Measurements from ENCODE around the gene GZF1. TPM values are rescaled to one million over a fixed set of nuclear protein-coding genes. Genes with fewer than 3 reads are reported as not detected.

The GZF1 gene
- total RNA-seq, 1 donor from 2014 or later, result 11.2 TPM

- DNase-seq (ENCODE audit: low spot score), result no peak
These were observed 45.9 kb downstream of the GZF1 start for GRCh38 chr20:23407781-23408464.

DNA sequence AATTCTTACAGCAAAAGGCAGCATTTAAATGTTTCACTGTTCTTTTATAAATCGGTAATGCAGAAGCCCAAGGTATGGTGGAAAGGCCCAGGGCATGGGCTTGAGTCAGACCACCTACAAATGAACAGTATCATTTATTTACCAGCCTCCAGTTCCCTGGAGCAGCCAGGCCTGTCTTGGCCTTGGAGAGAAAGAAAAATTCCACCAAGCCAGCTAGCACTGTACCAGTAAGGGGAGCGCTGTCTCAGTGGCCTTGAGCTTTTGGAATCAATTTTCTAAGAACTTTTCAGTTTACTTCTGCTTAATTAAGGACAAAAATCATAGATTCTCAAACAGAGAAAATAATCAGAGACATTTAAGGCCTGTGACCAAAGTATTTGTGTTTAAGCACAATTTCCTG lies 47.0 kb downstream of the GZF1 start:
- no peak for DNase-seq (ENCODE audit: low spot score)

DNA sequence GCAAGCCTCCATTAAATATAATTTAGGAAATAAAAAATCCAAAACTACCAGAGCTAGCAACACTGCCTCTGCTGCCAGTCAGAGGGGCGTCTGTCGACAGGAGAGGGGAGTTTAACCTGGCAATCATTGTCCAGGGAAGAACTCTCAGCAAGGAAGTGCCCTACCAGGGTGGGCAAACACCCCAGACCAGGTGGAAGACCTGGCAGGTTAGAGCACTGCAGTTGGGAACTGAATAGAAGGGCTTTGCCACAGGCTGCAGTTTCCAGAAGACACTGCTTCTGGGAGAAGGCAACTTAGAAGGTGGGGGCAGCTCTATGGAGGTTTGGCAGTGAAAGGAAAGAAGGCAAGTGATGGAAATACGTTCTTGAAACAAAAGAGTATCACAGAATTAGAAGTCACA lies 47.8 kb downstream of the GZF1 start:
- no peak for DNase-seq (ENCODE audit: low spot score)

DNA sequence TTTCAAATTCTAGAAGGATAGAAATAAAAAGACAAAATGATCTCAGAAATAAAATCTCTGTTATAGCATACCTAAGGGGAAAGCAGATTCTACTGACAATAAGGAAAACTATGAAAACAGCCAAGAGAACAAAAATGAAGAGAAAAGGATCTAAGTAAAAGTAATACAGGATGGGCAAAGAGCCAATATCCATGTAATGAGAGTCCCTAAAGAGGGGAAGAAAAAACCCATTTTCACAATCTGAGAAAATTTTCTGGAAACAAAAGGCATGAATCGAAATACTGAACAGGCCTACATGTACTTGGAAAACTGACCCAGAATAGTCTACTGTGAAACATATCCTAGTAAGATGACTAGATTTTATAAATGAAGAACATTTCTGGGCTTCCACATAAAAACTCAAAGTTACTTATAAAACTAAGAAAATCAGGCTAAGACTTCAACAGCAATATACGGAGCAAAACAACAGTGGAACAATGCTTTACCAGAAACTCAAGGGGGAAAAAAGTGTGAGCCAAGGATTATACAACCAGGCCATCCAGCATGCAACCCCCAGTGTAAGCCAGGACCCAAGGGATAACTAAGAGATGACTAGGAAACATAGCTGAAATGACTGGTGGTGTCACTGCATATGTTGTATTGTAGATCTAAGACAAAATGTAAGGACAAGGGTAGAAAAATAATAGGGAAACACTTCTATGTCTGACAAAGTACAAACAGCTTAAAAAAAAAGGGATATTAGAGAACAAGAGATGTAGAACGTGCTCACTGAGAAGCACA lies 49.1 kb downstream of the GZF1 start:
- no peak for DNase-seq (ENCODE audit: low spot score)

- no peak for DNase-seq (ENCODE audit: low spot score)
These were observed 50.0 kb downstream of the GZF1 start for GRCh38 chr20:23412026-23412425.

DNA sequence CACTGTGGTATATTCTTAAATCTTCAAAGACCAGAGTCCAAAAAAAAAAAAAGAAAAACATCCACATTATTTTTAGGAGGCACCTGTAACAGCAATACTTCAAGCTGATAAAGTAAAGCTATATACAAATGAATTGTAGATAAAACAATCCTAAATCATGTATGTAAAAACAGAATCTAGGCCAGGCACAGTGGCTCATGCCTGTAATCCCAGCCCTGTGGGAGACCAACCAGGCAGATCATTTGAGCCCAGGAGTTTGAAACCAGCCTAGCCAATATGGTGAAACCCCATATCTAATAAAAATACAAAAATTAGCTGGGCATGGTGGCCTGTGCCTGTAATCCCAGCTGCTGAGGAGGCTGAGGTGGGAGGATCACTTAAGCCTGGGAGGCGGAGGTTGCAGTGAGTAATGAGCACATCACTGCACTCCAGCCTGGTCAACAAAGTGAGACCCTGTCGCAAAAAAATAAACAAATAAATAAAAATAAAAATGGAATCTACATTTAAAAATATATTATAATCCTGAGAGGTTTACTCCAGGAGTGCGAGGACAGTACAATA lies 52.0 kb downstream of the GZF1 start:
- no peak for DNase-seq (ENCODE audit: low spot score)

GRCh38 chr20:23414526-23415188 lies 52.7 kb downstream of the GZF1 start:
- no peak for DNase-seq (ENCODE audit: low spot score)

- DNase-seq (ENCODE audit: low spot score), result no peak
These were observed 53.6 kb downstream of the GZF1 start for GRCh38 chr20:23415555-23415954.

GRCh38 chr20:23415959-23416583 lies 54.1 kb downstream of the GZF1 start:
- DNase-seq (ENCODE audit: low spot score), result no peak

- no peak for DNase-seq (ENCODE audit: low spot score)
These were observed 55.9 kb downstream of the GZF1 start for GRCh38 chr20:23417861-23418260.

GRCh38 chr20:23419657-23419994 lies 57.6 kb downstream of the GZF1 start:
- DNase-seq (ENCODE audit: low spot score), result no peak

GRCh38 chr20:23419995-23420901 lies 58.3 kb downstream of the GZF1 start:
- peak; percentile 47 for DNase-seq (ENCODE audit: low spot score)

DNA sequence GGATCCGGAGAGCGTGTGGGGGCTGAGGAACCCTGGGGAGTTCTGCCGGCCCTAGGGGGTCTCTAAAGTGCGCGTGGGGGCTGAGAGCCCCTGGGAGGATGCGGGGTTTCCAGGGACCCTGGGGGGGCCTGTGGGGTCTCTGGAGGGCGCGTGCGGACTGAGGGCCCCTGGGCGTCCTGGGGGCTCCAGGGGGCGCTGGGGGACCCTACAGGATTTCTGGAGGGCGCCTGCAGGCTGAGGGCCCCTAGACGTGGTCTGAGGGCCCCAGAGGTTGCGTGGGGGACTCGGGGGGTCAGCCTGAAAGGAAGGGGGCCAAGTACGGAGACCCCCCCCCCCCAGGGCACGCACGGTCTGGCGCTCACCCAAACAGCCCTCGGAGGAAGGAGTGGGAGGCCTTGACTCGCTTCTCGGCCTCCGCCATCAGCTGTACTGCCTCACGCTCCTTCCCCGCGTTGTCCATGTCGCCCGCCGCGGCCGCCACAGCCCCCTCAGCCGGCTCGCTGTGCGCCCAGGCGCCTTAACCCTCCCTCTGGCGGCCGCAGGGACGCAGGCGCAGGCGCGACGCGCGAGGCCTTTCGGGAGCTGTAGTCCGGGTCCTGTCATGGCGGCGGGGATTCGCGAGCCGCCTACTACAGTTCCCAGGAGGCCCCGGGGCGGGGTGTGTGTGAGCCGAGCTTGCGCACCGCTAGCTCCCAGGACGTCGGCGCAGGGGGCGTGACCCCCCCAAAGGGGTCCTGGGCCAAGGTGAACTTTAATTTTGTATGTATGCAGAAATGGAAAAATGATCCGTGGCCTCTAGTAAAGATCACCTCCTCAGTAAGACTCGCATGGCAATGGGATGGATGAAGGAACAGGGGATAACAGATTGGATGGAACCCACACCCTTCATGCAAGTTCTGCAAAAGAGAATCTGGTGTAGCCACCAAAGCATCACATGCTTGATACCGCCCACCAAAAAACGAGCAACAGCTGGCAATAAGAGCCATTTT lies 59.3 kb downstream of the GZF1 start, which contains the start of gene NAPB:
NAPB (minus strand) TSS at position 546 of the 989 bp plus-strand sequence; CDS start at position 460, 86 bp downstream.
- peak; percentile 93 for DNase-seq (ENCODE audit: low spot score)

Other genes starting within 250 kb of the GZF1 start
- gene NXT1, start 11.4 kb upstream of the GZF1 start, total RNA-seq, result 30.8 TPM
- gene NAPB, start 59.3 kb downstream of the GZF1 start, total RNA-seq, result 14.6 TPM
- gene CSTL1, start 77.5 kb downstream of the GZF1 start, total RNA-seq, result not detected
- not detected for gene CST11, start 90.7 kb downstream of the GZF1 start, total RNA-seq
- not detected for gene CST8, start 128.9 kb downstream of the GZF1 start, total RNA-seq
- gene CST9L, start 206.3 kb downstream of the GZF1 start, total RNA-seq, result not detected
- gene CST9, start 243.7 kb downstream of the GZF1 start, total RNA-seq, result not detected